GM23338 (cell line): ENCODE results near the gene AFAP1L1. TPM values are rescaled to one million over a fixed set of nuclear protein-coding genes. Genes with fewer than 3 reads are reported as not detected.

ENCODE experiments used
- ATAC-seq: fragments of 200-7000 bp; cut with Tn5 transposase; 3 replicates; pipeline ENCODE4 v1.9.1; 2020
- DNase-seq: peaks from one replicate; pipeline ENCODE4 v3.0.0-alpha.2; 2015; ENCODE audit warnings: low spot score
- H2AFZ ChIP-seq: fragments of 200-600 bp; sonication (generic); 2 replicates; pipeline ENCODE4 v1.8.0; 2016; ENCODE audit warnings: antibody characterized with exemption, mild to moderate bottlenecking, moderate library complexity
- H3F3A ChIP-seq: fragments of 200-600 bp; sonication (generic); replicated peaks from 2 replicates; pipeline ENCODE4 v1.8.0; 2017; ENCODE audit warnings: antibody characterized with exemption, mixed run types, low read depth
- H3K27ac ChIP-seq: fragments of 200-600 bp; sonication (generic); 2 replicates; pipeline ENCODE4 v1.6.1; 2016; ENCODE audit warnings: low read depth
- H3K27me3 ChIP-seq: fragments of 200-600 bp; sonication (generic); 2 replicates; pipeline ENCODE4 v1.8.0; 2016; ENCODE audit warnings: mild to moderate bottlenecking, mixed run types, moderate library complexity; ENCODE audit not compliant: insufficient read depth
- H3K36me3 ChIP-seq: fragments of 200-600 bp; sonication (generic); 2 replicates; pipeline ENCODE4 v1.8.0; 2016; ENCODE audit warnings: mild to moderate bottlenecking; ENCODE audit not compliant: insufficient read depth
- H3K4me1 ChIP-seq: fragments of 200-600 bp; sonication (generic); 2 replicates; pipeline ENCODE4 v1.8.0; 2016; ENCODE audit warnings: mild to moderate bottlenecking, moderate library complexity; ENCODE audit not compliant: insufficient read depth
- H3K4me2 ChIP-seq: fragments of 200-600 bp; sonication (generic); 2 replicates; pipeline ENCODE4 v1.7.1; 2017; ENCODE audit warnings: mixed run types
- H3K4me3 ChIP-seq: fragments of 200-600 bp; sonication (generic); 2 replicates; pipeline ENCODE4 v1.6.1; 2016; ENCODE audit warnings: mixed run types
- H3K79me2 ChIP-seq: fragments of 200-600 bp; sonication (generic); replicated peaks from 2 replicates; pipeline ENCODE4 v1.8.0; 2017; ENCODE audit warnings: mild to moderate bottlenecking; ENCODE audit not compliant: insufficient read depth
- H3K9me2 ChIP-seq: fragments of 200-600 bp; sonication (generic); 2 replicates; pipeline ENCODE4 v1.8.0; 2017; ENCODE audit not compliant: insufficient read depth
- H4K20me1 ChIP-seq: fragments of 200-600 bp; sonication (generic); replicated peaks from 2 replicates; pipeline ENCODE4 v1.8.0; 2017; ENCODE audit warnings: mild to moderate bottlenecking; ENCODE audit not compliant: insufficient read depth
- H3K27ac Mint-ChIP-seq: 2 replicates; pipeline ENCODE4 v1.8.0; 2020; ENCODE audit warnings: inconsistent platforms, mild to moderate bottlenecking, moderate library complexity, mixed read lengths
- H3K27me3 Mint-ChIP-seq: 3 replicates; pipeline ENCODE4 v1.8.0; 2022; ENCODE audit warnings: low read depth, mild to moderate bottlenecking, moderate library complexity, mixed read lengths, inconsistent platforms; ENCODE audit not compliant: insufficient read depth, poor library complexity
- H3K36me3 Mint-ChIP-seq: 3 replicates; pipeline ENCODE4 v1.8.0; 2021; ENCODE audit warnings: low read depth, mild to moderate bottlenecking, inconsistent platforms, moderate library complexity, mixed read lengths
- H3K4me1 Mint-ChIP-seq: 3 replicates; pipeline ENCODE4 v1.8.0; 2020; ENCODE audit warnings: mild to moderate bottlenecking, inconsistent platforms, mixed read lengths
- H3K4me3 Mint-ChIP-seq: 3 replicates; pipeline ENCODE4 v1.8.0; 2021; ENCODE audit warnings: moderate library complexity, mild to moderate bottlenecking, inconsistent platforms, mixed read lengths
- H3K9me3 Mint-ChIP-seq: 3 replicates; pipeline ENCODE4 v1.8.0; 2020; ENCODE audit warnings: moderate library complexity, mild to moderate bottlenecking, inconsistent platforms, mixed read lengths
- CREB1 ChIP-seq: fragments of 250-450 bp; sonication (Bioruptor Pico); IDR thresholded peaks from 2 replicates; pipeline ENCODE4 v1.5.0; 2020; ENCODE audit warnings: low read depth, mild to moderate bottlenecking, moderate library complexity
- CTCF ChIP-seq, 2 experiments: fragments of 200-600 bp in 1 of 2; sonication (generic) in 1 of 2; conservative IDR thresholded peaks; 2 replicates each; pipeline versions ENCODE4 v1.5.1 to v1.6.1; 2016 to 2017; ENCODE audit warnings: antibody characterized with exemption in 2 of 2, low read depth in 2 of 2, mild to moderate bottlenecking in 2 of 2, moderate library complexity in 1 of 2
- ETS1 ChIP-seq: IDR thresholded peaks from 2 replicates; pipeline ENCODE4 v1.6.1; 2016; ENCODE audit warnings: antibody characterized with exemption
- EZH2 ChIP-seq: fragments of 200-600 bp; sonication (generic); IDR thresholded peaks from one replicate; pipeline ENCODE4 v1.8.0; 2017; ENCODE audit warnings: antibody characterized with exemption, mild to moderate bottlenecking, low read depth; ENCODE audit not compliant: unreplicated experiment
- EZH2phosphoT487 ChIP-seq: fragments of 200-600 bp; sonication (generic); IDR thresholded peaks from one replicate; pipeline ENCODE4 v1.8.1; 2018; ENCODE audit warnings: antibody characterized with exemption; ENCODE audit not compliant: unreplicated experiment
- JUNB ChIP-seq: IDR thresholded peaks from one replicate; pipeline ENCODE4 v1.6.1; 2016; ENCODE audit warnings: antibody characterized with exemption; ENCODE audit not compliant: unreplicated experiment
- NANOG ChIP-seq: IDR thresholded peaks from 2 replicates; pipeline ENCODE4 v1.6.1; 2016; ENCODE audit warnings: antibody characterized with exemption, borderline replicate concordance
- POLR2AphosphoS5 ChIP-seq: IDR thresholded peaks from 2 replicates; pipeline ENCODE4 v1.6.1; 2016; ENCODE audit warnings: antibody characterized with exemption, low read depth
- REST ChIP-seq: IDR thresholded peaks from one replicate; pipeline ENCODE4 v1.6.1; 2018; ENCODE audit warnings: antibody characterized with exemption; ENCODE audit not compliant: unreplicated experiment
- STAT1 ChIP-seq: IDR thresholded peaks from one replicate; pipeline ENCODE4 v1.6.1; 2016; ENCODE audit warnings: antibody characterized with exemption; ENCODE audit not compliant: unreplicated experiment
- ZNF114 ChIP-seq: fragments of 250-450 bp; sonication (Bioruptor Pico); IDR thresholded peaks from 2 replicates; pipeline ENCODE4 v1.5.0; 2020; ENCODE audit warnings: mild to moderate bottlenecking, moderate library complexity
- ZNF331 ChIP-seq: fragments of 250-450 bp; sonication (Bioruptor Pico); IDR thresholded peaks from 2 replicates; pipeline ENCODE4 v1.5.0; 2020; ENCODE audit warnings: low read depth, mild to moderate bottlenecking, moderate library complexity
- ZNF462 ChIP-seq: fragments of 250-450 bp; sonication (Bioruptor Pico); IDR thresholded peaks from 2 replicates; pipeline ENCODE4 v1.5.0; 2020; ENCODE audit warnings: mild to moderate bottlenecking, moderate library complexity
- polyA plus RNA-seq: library from polyadenylated mRNA; unstranded; fragments of >200 nt; fragmentation: Nextera tagmentation; extraction: Ambion mirVana; gene quantifications from 2 replicates; pipeline ENCODE4 v1.2.1, GENCODE V29; 2016
- total RNA-seq: library from RNA; depleted of rRNA; stranded (reverse); fragments of >200 nt; shearing (Covaris generic); gene quantifications from 2 replicates; pipeline ENCODE4 v1.2.3, GENCODE V29; 2014

The AFAP1L1 gene
- total and polyA plus RNA-seq, 2 experiments from 2014 or later, result 3.2 to 5.7 TPM

GRCh38 chr5:149376104-149376503, 104.4 kb downstream of the AFAP1L1 start:
- Histone ChIP-seq H3K36me3 (no peaks in the 10 kb centered on the region), H3K79me2 (no peaks in the 10 kb centered on the region), H3K27me3 (no peaks in the 10 kb centered on the region), H3K9me2 (no peaks in the 10 kb centered on the region), H3F3A (no peaks in the 10 kb centered on the region), H3K27ac (no peak overlapping the region), H3K4me1 (peaks cover 2% of the 10 kb centered on the region; the same call in 1 of the 2 replicates), H3K4me2 (no peak overlapping the region), H3K4me3 (no peak overlapping the region), H4K20me1 (no peaks in the 10 kb centered on the region; the same call in 1 of the 2 replicates), H2AFZ (no peak overlapping the region)
- Mint-ChIP-seq H3K9me3 (no peaks in the 10 kb centered on the region), H3K27ac (no peak overlapping the region), H3K27me3 (peaks cover 2% of the 10 kb centered on the region), H3K4me1 (peaks cover 15% of the 10 kb centered on the region; the same call in 2 of the 3 replicates), H3K4me3 (no peak overlapping the region), H3K36me3 (no peaks in the 10 kb centered on the region; the same call in 2 of the 3 replicates)
- DNase-seq (no peak), ATAC-seq (no peak)
- TF ChIP-seq ETS1, result no peak
- no peak for TF ChIP-seq EZH2
- no peak for TF ChIP-seq EZH2phosphoT487
- no peak for TF ChIP-seq ZNF114 (CRISPR knock-in tag)
- no peak for TF ChIP-seq ZNF462
- TF ChIP-seq CTCF (conservative IDR thresholded peaks at IDR 0.05; ENCODE audit: low read depth in 2 of 2), result no peak
- TF ChIP-seq JUNB, result no peak
- no peak for TF ChIP-seq CREB1 (CRISPR knock-in tag)
- TF ChIP-seq REST, result no peak
- TF ChIP-seq NANOG, result no peak
- no peak for TF ChIP-seq ZNF331 (CRISPR knock-in tag)
- TF ChIP-seq POLR2AphosphoS5, result no peak
- no peak for TF ChIP-seq STAT1
